Measurements from ENCODE around the gene NDUFV1. TPM values are rescaled to one million over a fixed set of nuclear protein-coding genes. Genes with fewer than 3 reads are reported as not detected.

NDUFV1 gene
- total and polyA plus RNA-seq, 2 of the 4 experiments (the other 2 are of a cell fraction) = 120 to 133 TPM

DNA sequence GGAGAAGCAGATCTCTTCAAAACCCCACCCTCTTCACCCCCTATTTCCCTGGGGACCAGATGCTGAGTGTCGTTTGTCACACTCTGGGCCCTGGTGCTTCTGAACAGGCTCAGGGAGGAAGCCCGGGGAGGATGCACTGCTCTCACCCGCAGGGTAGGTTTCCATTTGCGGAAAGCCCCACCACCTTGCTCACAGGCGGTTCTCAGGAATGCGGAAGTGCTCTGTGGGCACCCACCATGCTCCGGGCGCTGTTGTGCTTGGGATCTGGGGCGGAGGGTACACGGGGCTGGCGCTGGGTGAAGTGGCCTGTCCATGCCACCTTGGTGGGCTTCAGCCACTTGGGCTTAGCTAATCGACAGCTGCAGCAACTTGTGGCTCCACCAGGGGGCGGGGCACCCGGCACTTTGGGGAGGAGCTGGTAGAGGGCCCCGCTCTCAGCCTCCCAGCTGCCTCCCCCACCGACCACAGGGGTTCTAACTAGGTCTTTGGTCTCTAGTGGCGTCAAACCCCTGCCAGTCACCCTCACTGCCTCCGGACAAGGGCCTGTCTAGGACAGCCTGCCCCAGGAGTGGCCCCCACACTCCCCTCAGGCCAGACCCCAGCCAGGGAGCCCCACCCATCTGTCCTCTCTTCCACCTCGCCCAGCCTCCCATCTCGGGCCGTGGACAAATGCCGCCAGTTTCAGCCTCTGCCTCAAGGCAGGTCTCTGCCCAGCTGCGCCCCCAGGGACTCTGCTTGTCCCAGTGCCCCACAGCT lies 7.4 kb downstream of the NDUFV1 start:
- no peak overlapping the region for H3K18ac ChIP-seq (ENCODE audit: low read depth, low read length)

More for the DNA sequence above, 7.4 kb downstream of the NDUFV1 start:
- no peak overlapping the region for H3K4ac ChIP-seq (ENCODE audit: low read depth, low read length)
- H3K9ac ChIP-seq (ENCODE audit: low read depth, low read length) = no peak overlapping the region
- no peaks in the 10 kb centered on the region for H3K4me1 ChIP-seq (ENCODE audit: control insufficient read depth, insufficient read depth, low read length)
- CTCF ChIA-PET = interaction anchor here (0.6 to 1.5 kb wide), 4 partner anchors 12 to 50 kb away, joined by 4 to 6 read pairs (median 4); partner anchors contain the start of gene NUDT8
- 34% methylated on average over 7 of the region's 23 CpGs; no CpG with 5 or more reads in 1 of the 2 experiments for WGBS, 2 experiments (ENCODE audit: extremely low coverage in 2 of 2, insufficient read length in 1 of 2)
- intact Hi-C loops (cut with micrococcal nuclease) (no loop called here), dilution Hi-C loops (cut with HindIII; ENCODE audit: low sequenced_read_pairs, unreplicated experiment) (no loop called here), in situ Hi-C loops (cut with MboI; ENCODE audit: low sequenced_read_pairs) (no loop called here)
- ATAC-seq (ENCODE audit: low read depth) (peak; percentile 75), DNase-seq (peak; percentile 13)
- no peak overlapping the region for H2BK20ac ChIP-seq (ENCODE audit: low read depth, low read length)
- no peak overlapping the region for H3K27ac ChIP-seq (ENCODE audit: insufficient read depth, low read length)
- peaks cover 20% of the 10 kb centered on the region for H3K27me3 ChIP-seq (ENCODE audit: control insufficient read depth, insufficient read depth, low read length)
- H2BK15ac ChIP-seq (ENCODE audit: low read depth, low read length) = no peak overlapping the region
- no peak overlapping the region for H2BK5ac ChIP-seq (ENCODE audit: low read depth, low read length, poor library complexity, severe bottlenecking)
- no TSS peak for BruUV-seq (replicated peaks)
- peak overlapping the region; percentile 78 for H2AK9ac ChIP-seq (replicated peaks; ENCODE audit: low read depth, low read length, poor library complexity)
- H3K14ac ChIP-seq (replicated peaks; ENCODE audit: low read depth, low read length) = no peak overlapping the region
- no peak overlapping the region for H2BK120ac ChIP-seq (ENCODE audit: low read depth, low read length)
- no peak overlapping the region for H3K4me2 ChIP-seq (ENCODE audit: low read depth, low read length)
- H4K20me1 ChIP-seq (ENCODE audit: insufficient read depth, low read length) = no peaks in the 10 kb centered on the region; the same call in 1 of the 2 replicates
- H2AK5ac ChIP-seq (ENCODE audit: low read depth, low read length) = 0 out of 2 replicates have a peak overlapping the region, but pooled peaks have one; percentile 24
- H2AFZ ChIP-seq (replicated peaks; ENCODE audit: low read length, poor library complexity) = peak overlapping the region; percentile 85
- H3K4me3 ChIP-seq (ENCODE audit: insufficient read depth, low read depth, low read length) = no peak overlapping the region
- no peak overlapping the region for H3K23ac ChIP-seq (ENCODE audit: low read depth, low read length)
- POLR2A ChIA-PET (ENCODE audit: unreplicated experiment) = no interaction called here
- H4K8ac ChIP-seq (ENCODE audit: low read depth in 2 of 2, low read length in 2 of 2) = peak overlapping the region in 1 of 2 experiments; percentile 75; a peak in 1 of 4 replicates
- H3K9me3 ChIP-seq (ENCODE audit: control insufficient read depth, insufficient read depth, low read length) = no peaks in the 10 kb centered on the region
- H3K9me1 ChIP-seq (ENCODE audit: insufficient read depth, low read length) = no peaks in the 10 kb centered on the region
- H4K5ac ChIP-seq (ENCODE audit: low read depth, low read length) = no peak overlapping the region
- H4K91ac ChIP-seq (ENCODE audit: insufficient read depth, low read depth, low read length) = no peak overlapping the region
- TF ChIP-seq RCOR1 (IDR thresholded peaks at IDR 0.05; ENCODE audit: insufficient replicate concordance, low read length) = no peak
- TF ChIP-seq RAD21 (IDR thresholded peaks at IDR 0.05; ENCODE audit: low read length) = peak; percentile 31
- TF ChIP-seq, protein P1, sequence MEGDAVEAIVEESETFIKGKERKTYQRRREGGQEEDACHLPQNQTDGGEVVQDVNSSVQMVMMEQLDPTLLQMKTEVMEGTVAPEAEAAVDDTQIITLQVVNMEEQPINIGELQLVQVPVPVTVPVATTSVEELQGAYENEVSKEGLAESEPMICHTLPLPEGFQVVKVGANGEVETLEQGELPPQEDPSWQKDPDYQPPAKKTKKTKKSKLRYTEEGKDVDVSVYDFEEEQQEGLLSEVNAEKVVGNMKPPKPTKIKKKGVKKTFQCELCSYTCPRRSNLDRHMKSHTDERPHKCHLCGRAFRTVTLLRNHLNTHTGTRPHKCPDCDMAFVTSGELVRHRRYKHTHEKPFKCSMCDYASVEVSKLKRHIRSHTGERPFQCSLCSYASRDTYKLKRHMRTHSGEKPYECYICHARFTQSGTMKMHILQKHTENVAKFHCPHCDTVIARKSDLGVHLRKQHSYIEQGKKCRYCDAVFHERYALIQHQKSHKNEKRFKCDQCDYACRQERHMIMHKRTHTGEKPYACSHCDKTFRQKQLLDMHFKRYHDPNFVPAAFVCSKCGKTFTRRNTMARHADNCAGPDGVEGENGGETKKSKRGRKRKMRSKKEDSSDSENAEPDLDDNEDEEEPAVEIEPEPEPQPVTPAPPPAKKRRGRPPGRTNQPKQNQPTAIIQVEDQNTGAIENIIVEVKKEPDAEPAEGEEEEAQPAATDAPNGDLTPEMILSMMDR (conservative IDR thresholded peaks at IDR 0.05; ENCODE audit: low read depth, low read length) = peak; percentile 58
- H3K36me3 ChIP-seq (ENCODE audit: control insufficient read depth, insufficient read depth, low read length) = peaks cover 31% of the 10 kb centered on the region
- no peak overlapping the region for H3K56ac ChIP-seq (ENCODE audit: extremely low read depth, insufficient read depth, low read length)
- peaks cover under 1% of the 10 kb centered on the region in 2 experiments; a peak in 1 of 4 replicates for H3K79me1 ChIP-seq (ENCODE audit: low read depth in 1 of 2, low read length in 2 of 2)
